Aorta (tissue), 5 donors: ENCODE measurements around the gene KIF6. TPM values are rescaled to one million over a fixed set of nuclear protein-coding genes. Genes with fewer than 3 reads are reported as not detected.
"Not testable (repeated sequence)": the region's sequence is repeated elsewhere in the genome, so short reads cannot be mapped to it uniquely, and the experiment has no call there.

Experiments used
- ATAC-seq: fragments of 200-7000 bp; cut with Tn5 transposase; one replicate; pipeline ENCODE4 v1.9.1; 2022; ENCODE audit warnings: moderate library complexity; ENCODE audit not compliant: low FRiP score
- DNase-seq, 2 donors: peaks; one replicate each; pipeline ENCODE4 v3.0.0-alpha.2; 2020
- H3K27ac ChIP-seq, 2 donors: one replicate each; pipeline ENCODE4 v1.5.1; 2013; ENCODE audit warnings: low read length in 2 of 2, mild to moderate bottlenecking in 2 of 2, moderate library complexity in 2 of 2, control low read depth in 1 of 2, inconsistent platforms in 1 of 2, low read depth in 1 of 2
- H3K27me3 ChIP-seq, 2 donors: one replicate each; pipeline ENCODE4 v1.6.1; 2013; ENCODE audit warnings: control low read depth in 1 of 2, low read length in 1 of 2, mild to moderate bottlenecking in 1 of 2, moderate library complexity in 1 of 2; ENCODE audit not compliant: insufficient read depth in 2 of 2, control insufficient read depth in 1 of 2
- H3K36me3 ChIP-seq, 2 donors: one replicate each; pipeline ENCODE4 v1.6.1; 2013; ENCODE audit warnings: control low read depth in 1 of 2, low read length in 1 of 2, mild to moderate bottlenecking in 1 of 2; ENCODE audit not compliant: insufficient read depth in 2 of 2, control insufficient read depth in 1 of 2
- H3K4me1 ChIP-seq, 2 donors: one replicate each; pipeline ENCODE4 v1.6.1; 2013; ENCODE audit warnings: low read length in 2 of 2, control low read depth in 1 of 2, mild to moderate bottlenecking in 1 of 2, moderate library complexity in 1 of 2; ENCODE audit not compliant: insufficient read depth in 2 of 2, control insufficient read depth in 1 of 2
- H3K4me3 ChIP-seq, 2 donors: one replicate each; pipeline ENCODE4 v1.5.1; 2013; ENCODE audit warnings: low read length in 2 of 2, control low read depth in 1 of 2, mild to moderate bottlenecking in 1 of 2
- H3K9me3 ChIP-seq: one replicate; pipeline ENCODE4 v1.6.1; 2013; ENCODE audit warnings: mild to moderate bottlenecking, low read length; ENCODE audit not compliant: control insufficient read depth
- WGBS, 2 donors: extraction: QIAGEN DNeasy Blood & Tissue Kit; methylation state at CpG; one replicate each; pipeline ENCODE4 v1.1.7; 2013; 5-methylcytosine and 5-hydroxymethylcytosine counted together
- intact Hi-C, 2 donors: fragments of 100-400 bp; cut with DNase I; formaldehyde crosslinking; loops; one replicate each; pipeline versions ENCODE4 v1.14.2 to v1.15.0; 2022
- polyA plus RNA-seq, 2 donors: library from polyadenylated mRNA; stranded (reverse); fragments of 200-250 nt; gene quantifications; one replicate each; pipeline ENCODE4 v1.2.3, GENCODE V29; 2013
- total RNA-seq, 2 donors: library from RNA; stranded (reverse); fragmentation: NEBNext Ultra II Directional; extraction: Animal tissue kit (Norgen Biotek cat#: 25700); gene quantifications; one replicate each; pipeline ENCODE4 v1.2.1, GENCODE V29; 2021
- donor health status: healthy with polysubstance abuse.
- donor health status: Bipolar disorder and iron deficiency.
- donor health status: DM: no; HTN: no; CAD: no.
- donor health status: DM: no; HTN: no; CAD: no.
- donor health status: DM: yes; HTN: yes; CAD: no.

The KIF6 gene
- total and polyA plus RNA-seq, 4 donors = 0.39 to 0.63 (median 0.42) TPM; not detected in 1

GRCh38 chr6:39681674-39682121 lies 43.5 kb downstream of the KIF6 start:
- DNase-seq (no peak), ATAC-seq (no peak)
- no peaks in the 10 kb centered on the region for H3K27me3 ChIP-seq
- H3K4me1 ChIP-seq = no peaks in the 10 kb centered on the region
- H3K9me3 ChIP-seq = no peaks in the 10 kb centered on the region
- 16 to 25% methylated on average over 4 of the region's 4 CpGs for WGBS, 2 donors
- H3K36me3 ChIP-seq = no peaks in the 10 kb centered on the region
- H3K27ac ChIP-seq = no peak overlapping the region
- H3K4me3 ChIP-seq = no peak overlapping the region
- intact Hi-C loops = no loop called here

GRCh38 chr6:39678914-39679313 lies 46.3 kb downstream of the KIF6 start:
- intact Hi-C loops = no loop called here
- WGBS, 2 donors = 89 to 93% methylated on average over 2 of the region's 2 CpGs
- H3K27me3 ChIP-seq = no peaks in the 10 kb centered on the region
- no peak overlapping the region for H3K27ac ChIP-seq
- no peaks in the 10 kb centered on the region for H3K4me1 ChIP-seq
- ATAC-seq (no peak), DNase-seq (no peak)
- H3K36me3 ChIP-seq = no peaks in the 10 kb centered on the region
- no peak overlapping the region for H3K4me3 ChIP-seq
- H3K9me3 ChIP-seq = no peaks in the 10 kb centered on the region

DNA sequence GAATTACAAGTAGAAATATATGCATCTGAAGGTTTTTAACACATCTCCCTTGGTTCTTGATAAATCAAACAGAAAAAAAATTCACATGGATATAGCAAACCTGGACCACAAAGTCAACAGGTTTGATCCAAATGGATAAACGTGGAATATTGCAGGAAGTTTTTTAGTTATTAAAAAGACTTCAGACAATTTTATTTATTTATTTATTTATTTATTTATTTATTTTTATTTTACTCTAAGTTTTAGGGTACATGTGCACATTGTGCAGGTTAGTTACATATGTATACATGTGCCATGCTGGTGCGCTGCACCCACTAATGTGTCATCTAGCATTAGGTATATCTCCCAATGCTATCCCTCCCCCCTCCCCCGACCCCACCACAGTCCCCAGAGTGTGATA lies 47.9 kb downstream of the KIF6 start:
- H3K9me3 ChIP-seq, H3K27me3 ChIP-seq, intact Hi-C loops, DNase-seq, H3K4me3 ChIP-seq, H3K4me1 ChIP-seq, ATAC-seq, H3K36me3 ChIP-seq, H3K27ac ChIP-seq: not testable (repeated sequence)
- WGBS, 2 donors = 89 to 98% methylated on average over 2 of the region's 3 CpGs

DNA sequence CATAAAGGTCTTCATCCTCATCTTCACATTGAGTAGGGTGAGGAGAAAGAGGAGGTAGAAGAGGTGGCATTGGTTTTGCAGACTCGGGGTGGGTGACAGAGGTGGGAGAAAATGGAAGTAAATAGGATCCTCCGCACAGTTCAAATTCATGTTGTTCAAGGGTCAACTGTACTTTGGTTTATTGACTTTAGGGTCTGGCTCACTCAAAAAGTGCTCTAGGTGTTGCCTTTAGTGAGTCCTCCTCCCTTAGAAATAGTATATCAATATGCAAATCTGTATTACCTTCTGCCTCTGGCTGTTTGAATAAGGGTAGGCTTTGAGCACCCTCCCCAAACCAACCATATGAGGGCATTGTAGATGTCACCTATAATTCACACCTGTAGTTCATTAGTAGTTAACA lies 54.7 kb downstream of the KIF6 start:
- Histone ChIP-seq H3K36me3 (no peaks in the 10 kb centered on the region), H3K9me3 (peaks cover 3% of the 10 kb centered on the region), H3K4me1 (no peaks in the 10 kb centered on the region), H3K4me3 (no peak overlapping the region), H3K27ac (no peak overlapping the region), H3K27me3 (peaks cover 3% of the 10 kb centered on the region in 2 donors)
- intact Hi-C loops = no loop called here
- no peak for ATAC-seq
- DNase-seq = no peak
- WGBS, 2 donors = 96 to 97% methylated on average over 2 of the region's 2 CpGs

DNA sequence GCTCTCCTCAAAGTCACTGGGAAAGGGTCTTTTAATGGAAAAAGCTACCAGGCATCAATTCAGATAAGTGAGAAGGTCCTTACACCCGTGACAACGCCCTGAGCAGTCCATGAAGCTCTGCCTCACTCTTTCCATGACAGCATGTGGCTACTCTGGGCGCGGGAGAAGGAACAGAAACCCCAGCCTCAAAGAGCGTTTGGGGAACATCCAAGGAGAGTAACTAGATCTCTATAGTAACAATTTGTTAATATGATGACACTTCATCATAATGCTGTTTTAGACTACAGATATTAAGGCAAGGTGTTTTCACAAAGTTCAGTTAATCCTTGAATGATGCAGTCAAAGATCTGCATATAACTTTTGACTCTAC lies 55.2 kb downstream of the KIF6 start:
- no peak overlapping the region for H3K4me3 ChIP-seq
- 90 to 94% methylated on average over 5 of the region's 5 CpGs for WGBS, 2 donors
- H3K27me3 ChIP-seq = peaks cover 3% of the 10 kb centered on the region in 2 donors
- intact Hi-C loops = no loop called here
- no peaks in the 10 kb centered on the region for H3K36me3 ChIP-seq
- peaks cover 3% of the 10 kb centered on the region for H3K9me3 ChIP-seq
- no peaks in the 10 kb centered on the region for H3K4me1 ChIP-seq
- DNase-seq (no peak), ATAC-seq (no peak)
- no peak overlapping the region for H3K27ac ChIP-seq

DNA sequence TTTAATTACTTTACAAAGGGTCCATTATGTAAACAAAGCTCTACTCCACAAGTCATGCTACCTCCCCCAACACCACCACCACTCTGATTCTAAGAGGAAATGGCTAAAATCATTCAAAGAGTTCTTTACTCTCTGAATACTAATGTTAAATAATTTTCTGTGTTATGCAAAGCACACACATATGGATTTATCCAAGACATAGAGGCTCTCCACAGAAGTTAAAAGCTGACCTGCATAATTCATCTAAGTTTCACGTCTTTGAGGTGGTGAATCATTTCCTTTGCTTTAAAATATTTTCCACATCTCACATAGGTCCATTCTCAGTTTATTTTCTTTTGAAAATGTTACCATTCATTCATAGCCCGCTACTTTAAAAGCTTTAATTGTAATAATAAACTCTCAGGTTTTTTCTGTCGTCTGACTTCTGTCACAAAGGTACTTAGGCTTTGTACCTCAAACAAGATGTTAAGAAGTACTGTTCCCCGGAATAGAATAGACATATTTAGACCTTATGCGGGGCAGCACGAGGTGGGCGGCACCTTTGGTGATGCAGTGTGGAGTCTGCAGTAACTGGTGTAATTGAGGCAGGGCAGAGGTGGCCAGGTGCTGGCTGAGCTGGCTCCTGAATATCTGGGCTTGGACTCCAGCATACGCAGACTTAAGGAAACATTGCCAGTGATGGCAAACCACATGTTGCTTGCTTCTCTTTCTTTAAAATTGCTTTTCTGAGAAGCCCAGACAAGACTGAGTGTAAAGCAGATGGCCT lies 55.8 kb downstream of the KIF6 start:
- DNase-seq (no peak), ATAC-seq (no peak)
- Histone ChIP-seq H3K4me3 (no peak overlapping the region), H3K36me3 (no peaks in the 10 kb centered on the region), H3K27me3 (peaks cover 3% of the 10 kb centered on the region in 2 donors), H3K27ac (no peak overlapping the region), H3K4me1 (no peaks in the 10 kb centered on the region), H3K9me3 (peaks cover 3% of the 10 kb centered on the region)
- 75 to 76% methylated on average over 8 of the region's 8 CpGs for whole genome bisulfite sequencing, 2 donors
- intact Hi-C loops = no loop called here

DNA sequence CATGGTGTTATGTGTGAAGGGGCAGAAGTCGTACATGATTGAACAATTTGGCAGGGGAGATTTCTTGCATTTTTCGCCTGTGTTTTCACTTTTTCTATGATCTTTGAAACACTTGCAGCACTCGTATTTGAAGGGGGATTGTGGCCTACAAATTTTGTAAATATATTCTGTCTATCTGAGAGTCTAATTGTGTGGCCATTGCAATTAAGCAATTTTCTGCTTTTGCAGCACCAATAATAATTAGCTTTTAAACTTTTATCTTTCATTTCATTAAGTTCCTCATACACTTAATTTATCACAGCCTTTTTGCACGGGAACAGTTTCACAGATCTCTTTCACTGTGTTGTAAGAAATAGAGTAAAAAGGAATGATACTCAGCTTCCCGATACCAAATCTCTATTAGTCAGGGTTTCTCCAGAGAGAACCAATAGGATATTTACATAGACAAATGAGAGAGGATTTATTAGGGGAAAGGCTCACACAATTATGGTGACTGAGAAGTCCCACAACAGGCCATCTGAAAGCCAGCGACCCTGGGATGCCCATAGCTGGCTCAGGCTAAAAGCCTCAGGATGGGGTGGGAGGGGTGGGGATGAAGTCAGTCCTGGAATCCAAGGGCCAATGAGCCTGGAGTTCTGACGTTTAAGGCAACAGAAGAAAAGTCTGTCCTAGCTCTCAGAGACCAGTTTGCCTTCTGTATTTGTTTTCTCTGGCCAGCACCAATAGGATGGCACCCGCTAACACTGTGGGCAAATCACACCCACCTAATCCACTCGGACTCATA lies 58.3 kb downstream of the KIF6 start:
- H3K4me1 ChIP-seq = no peaks in the 10 kb centered on the region
- H3K36me3 ChIP-seq = no peaks in the 10 kb centered on the region
- ATAC-seq = no peak
- no peaks in the 10 kb centered on the region for H3K9me3 ChIP-seq
- H3K27ac ChIP-seq = no peak overlapping the region
- DNase-seq = no peak
- intact Hi-C loops = no loop called here
- 83% methylated on average over 9 of the region's 9 CpGs for WGBS, 2 donors
- peaks cover 0 to 3% of the 10 kb centered on the region in 2 donors for H3K27me3 ChIP-seq
- H3K4me3 ChIP-seq = no peak overlapping the region

GRCh38 chr6:39665861-39666260 lies 59.3 kb downstream of the KIF6 start:
- ATAC-seq (no peak), DNase-seq (no peak)
- intact Hi-C loops = no loop called here
- H3K27ac ChIP-seq = no peak overlapping the region
- 27 to 34% methylated on average over 1 of the region's 1 CpG for WGBS, 2 donors
- H3K27me3 ChIP-seq = peaks cover 0 to 3% of the 10 kb centered on the region in 2 donors
- H3K4me3 ChIP-seq = no peak overlapping the region
- no peaks in the 10 kb centered on the region for H3K9me3 ChIP-seq
- H3K4me1 ChIP-seq = no peaks in the 10 kb centered on the region
- H3K36me3 ChIP-seq = no peaks in the 10 kb centered on the region

DNA sequence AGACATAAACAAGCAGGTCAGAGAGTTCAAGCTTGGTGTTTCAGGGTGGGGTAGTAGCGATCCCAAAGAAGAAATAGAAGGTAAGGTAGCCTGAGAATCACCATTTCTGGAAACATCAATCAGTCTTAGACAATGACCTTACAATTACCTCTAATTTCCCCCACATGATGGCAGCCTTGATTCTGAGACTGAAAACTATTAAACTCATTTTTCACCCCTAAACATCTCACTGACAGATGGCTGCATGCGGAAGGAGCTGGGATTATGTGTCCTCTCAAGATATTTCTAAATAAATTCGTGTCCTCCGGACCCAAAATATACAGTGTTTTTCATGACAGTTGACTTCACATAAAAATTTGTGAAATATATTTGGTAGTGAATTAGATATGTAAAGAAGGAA lies 61.0 kb downstream of the KIF6 start:
- no peaks in the 10 kb centered on the region for H3K4me1 ChIP-seq
- intact Hi-C loops = no loop called here
- H3K27me3 ChIP-seq = no peaks in the 10 kb centered on the region
- H3K9me3 ChIP-seq = no peaks in the 10 kb centered on the region
- DNase-seq (no peak), ATAC-seq (no peak)
- no peak overlapping the region for H3K27ac ChIP-seq
- no peak overlapping the region for H3K4me3 ChIP-seq
- no peaks in the 10 kb centered on the region for H3K36me3 ChIP-seq
- 49 to 54% methylated on average over 4 of the region's 4 CpGs for WGBS, 2 donors
